ENCODE data around the gene CEP19. TPM values are rescaled to one million over a fixed set of nuclear protein-coding genes. Genes with fewer than 3 reads are reported as not detected.

Gene CEP19
- total and polyA plus RNA-seq, 9 donors: 0.83 to 4.8 (median 1.9) TPM

DNA sequence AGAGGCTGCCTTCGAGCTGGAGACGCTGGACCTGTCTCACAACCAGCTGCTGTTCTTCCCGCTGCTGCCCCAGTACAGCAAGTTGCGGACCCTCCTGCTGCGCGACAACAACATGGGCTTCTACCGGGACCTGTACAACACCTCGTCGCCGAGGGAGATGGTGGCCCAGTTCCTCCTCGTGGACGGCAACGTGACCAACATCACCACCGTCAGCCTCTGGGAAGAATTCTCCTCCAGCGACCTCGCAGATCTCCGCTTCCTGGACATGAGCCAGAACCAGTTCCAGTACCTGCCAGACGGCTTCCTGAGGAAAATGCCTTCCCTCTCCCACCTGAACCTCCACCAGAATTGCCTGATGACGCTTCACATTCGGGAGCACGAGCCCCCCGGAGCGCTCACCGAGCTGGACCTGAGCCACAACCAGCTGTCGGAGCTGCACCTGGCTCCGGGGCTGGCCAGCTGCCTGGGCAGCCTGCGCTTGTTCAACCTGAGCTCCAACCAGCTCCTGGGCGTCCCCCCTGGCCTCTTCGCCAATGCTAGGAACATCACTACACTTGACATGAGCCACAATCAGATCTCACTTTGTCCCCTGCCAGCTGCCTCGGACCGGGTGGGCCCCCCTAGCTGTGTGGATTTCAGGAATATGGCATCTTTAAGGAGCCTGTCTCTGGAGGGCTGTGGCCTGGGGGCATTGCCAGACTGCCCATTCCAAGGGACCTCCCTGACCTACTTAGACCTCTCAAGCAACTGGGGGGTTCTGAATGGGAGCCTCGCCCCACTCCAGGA, 51.5 kb downstream of the CEP19 start:
- intact Hi-C loops (cut with DNase I): no loop called here
- no peaks in the 10 kb centered on the region for H3K36me3 ChIP-seq
- no peak for DNase-seq
- no peaks in the 10 kb centered on the region for H3K4me1 ChIP-seq (ENCODE audit: insufficient read depth)
- H3K9me3 ChIP-seq: no peaks in the 10 kb centered on the region
- 75 to 85% (median 82%) methylated on average over 30 to 32 of the region's 32 CpGs for WGBS, 3 donors
- no peaks in the 10 kb centered on the region for H3K27me3 ChIP-seq
- H3K27ac ChIP-seq: no peak overlapping the region
- H3K4me3 ChIP-seq: no peak overlapping the region
- no peak for TF ChIP-seq POLR2A (IDR thresholded peaks at IDR 0.05)
- no peak for TF ChIP-seq EP300 (IDR thresholded peaks at IDR 0.05)
- TF ChIP-seq CTCF (IDR thresholded peaks at IDR 0.05): no peak

DNA sequence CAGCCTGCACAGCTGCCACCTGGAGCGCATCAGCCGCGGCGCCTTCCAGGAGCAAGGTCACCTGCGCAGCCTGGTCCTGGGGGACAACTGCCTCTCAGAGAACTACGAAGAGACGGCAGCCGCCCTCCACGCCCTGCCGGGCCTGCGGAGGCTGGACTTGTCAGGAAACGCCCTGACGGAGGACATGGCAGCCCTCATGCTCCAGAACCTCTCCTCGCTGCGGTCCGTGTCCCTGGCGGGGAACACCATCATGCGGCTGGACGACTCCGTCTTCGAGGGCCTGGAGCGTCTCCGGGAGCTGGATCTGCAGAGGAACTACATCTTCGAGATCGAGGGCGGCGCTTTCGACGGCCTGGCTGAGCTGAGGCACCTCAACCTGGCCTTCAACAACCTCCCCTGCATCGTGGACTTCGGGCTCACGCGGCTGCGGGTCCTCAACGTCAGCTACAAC, 52.1 kb downstream of the CEP19 start:
- no peaks in the 10 kb centered on the region for H3K4me1 ChIP-seq (ENCODE audit: insufficient read depth)
- H3K9me3 ChIP-seq: no peaks in the 10 kb centered on the region
- H3K27ac ChIP-seq: no peak overlapping the region
- no peaks in the 10 kb centered on the region for H3K36me3 ChIP-seq
- no peak overlapping the region for H3K4me3 ChIP-seq
- no peaks in the 10 kb centered on the region for H3K27me3 ChIP-seq
- WGBS, 3 donors: 94 to 98% (median 96%) methylated on average over 34 to 35 of the region's 35 CpGs
- intact Hi-C loops (cut with DNase I): no loop called here
- TF ChIP-seq POLR2A (IDR thresholded peaks at IDR 0.05): no peak
- no peak for TF ChIP-seq CTCF (IDR thresholded peaks at IDR 0.05)
- TF ChIP-seq EP300 (IDR thresholded peaks at IDR 0.05): no peak
- no peak for DNase-seq

Small RNA genes within 50 kb of the gene (small RNA-seq; reads per million reads assigned to genes)
- gene RNU4-89P: not detected
- not detected for gene RNU6-646P

Other genes with a start within 250 kb of the CEP19 start
- 10 to 100 TPM; 11.6 to 29.3 (median 23.3) TPM for gene RNF168, start 208.5 kb downstream of the CEP19 start, total RNA-seq
- gene RNF168, start 208.5 kb downstream of the CEP19 start, polyA plus RNA-seq: 1 to 10 TPM; 8.0 to 8.6 TPM
- gene SMCO1, start 196.9 kb downstream of the CEP19 start, total RNA-seq: not detected
- not detected for gene SMCO1, start 196.9 kb downstream of the CEP19 start, polyA plus RNA-seq
- gene WDR53, start 143.7 kb downstream of the CEP19 start, total RNA-seq: 10 to 100 TPM in 4 of 7 donors, 1 to 10 TPM in 3; 3.0 to 14.1 (median 11.6) TPM
- gene WDR53, start 143.7 kb downstream of the CEP19 start, polyA plus RNA-seq: 10 to 100 TPM; 10.8 to 13.1 TPM
- gene FBXO45, start 143.6 kb downstream of the CEP19 start, total RNA-seq: 1 to 10 TPM; 3.8 to 8.2 (median 7.2) TPM
- gene FBXO45, start 143.6 kb downstream of the CEP19 start, polyA plus RNA-seq: 1 to 10 TPM; 3.8 to 7.3 TPM
- 1 to 10 TPM in 6 of 7 donors, under 1 TPM in 1; 0.80 to 6.3 (median 3.4) TPM for gene NRROS, start 72.6 kb downstream of the CEP19 start, total RNA-seq
- gene NRROS, start 72.6 kb downstream of the CEP19 start, polyA plus RNA-seq: 1 to 10 TPM; 2.9 to 3.2 TPM
- gene PIGX, start 127 bp upstream of the CEP19 start, total RNA-seq: 10 to 100 TPM in 6 of 7 donors, 1 to 10 TPM in 1; 9.4 to 21.5 (median 17.8) TPM
- gene PIGX, start 127 bp upstream of the CEP19 start, polyA plus RNA-seq: 10 to 100 TPM; 10.5 to 22.4 TPM
- gene PAK2, start 27.6 kb upstream of the CEP19 start, total RNA-seq: 10 to 100 TPM; 24.2 to 57.3 (median 44.2) TPM
- gene PAK2, start 27.6 kb upstream of the CEP19 start, polyA plus RNA-seq: 10 to 100 TPM; 17.0 to 59.5 TPM
- 10 to 100 TPM; 24.6 to 41.1 (median 28.5) TPM for gene SENP5, start 155.7 kb upstream of the CEP19 start, total RNA-seq
- 10 to 100 TPM in 1 of 2 donors, 1 to 10 TPM in 1; 8.6 to 11.3 TPM for gene SENP5, start 155.7 kb upstream of the CEP19 start, polyA plus RNA-seq
- 10 to 100 TPM; 17.4 to 64.7 (median 45.8) TPM for gene NCBP2, start 230.3 kb upstream of the CEP19 start, total RNA-seq
- gene NCBP2, start 230.3 kb upstream of the CEP19 start, polyA plus RNA-seq: 10 to 100 TPM; 41.6 to 53.7 TPM